IPS DF 4.7 (cell line): Measurements from ENCODE around the gene EIF4G1.

Experiments
- DNase-seq: peaks from one replicate; pipeline ENCODE4 v3.0.0-alpha.2; 2013; ENCODE audit warnings: low spot score; ENCODE audit errors: extremely low read depth

The EIF4G1 gene

DNA sequence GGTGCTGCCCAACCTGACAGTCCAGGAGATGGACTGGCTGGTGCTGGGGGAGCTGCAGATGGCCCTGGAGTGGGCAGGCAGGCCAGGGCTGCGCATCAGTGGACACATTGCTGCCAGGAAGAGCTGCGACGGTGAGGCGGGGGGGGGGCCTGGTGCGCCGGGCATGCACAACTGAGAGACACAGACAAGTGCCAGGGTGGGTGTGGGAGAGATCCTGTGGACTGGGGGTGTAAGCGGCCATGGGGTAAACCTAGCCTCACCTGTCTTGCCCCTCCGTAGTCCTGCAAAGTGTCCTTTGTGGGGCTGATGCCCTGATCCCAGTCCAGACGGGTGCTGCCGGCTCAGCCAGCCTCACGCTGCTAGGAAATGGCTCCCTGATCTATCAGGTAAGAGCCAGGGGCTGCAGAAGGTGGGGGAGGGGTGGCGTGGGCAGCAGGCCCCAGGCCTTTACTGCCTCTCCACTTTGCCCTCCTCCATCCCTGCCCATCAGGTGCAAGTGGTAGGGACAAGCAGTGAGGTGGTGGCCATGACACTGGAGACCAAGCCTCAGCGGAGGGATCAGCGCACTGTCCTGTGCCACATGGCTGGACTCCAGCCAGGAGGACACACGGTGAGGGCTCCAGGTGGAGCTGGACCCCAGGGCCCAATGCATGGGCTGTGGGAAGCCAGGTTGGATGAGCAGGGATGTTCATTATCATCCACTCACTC is 68.8 kb downstream of the EIF4G1 start:
- DNase-seq: no peak

- DNase-seq: no peak
Observed at GRCh38 chr3:184384342-184384741, 69.9 kb downstream of the EIF4G1 start.
